Measurements from ENCODE around the gene FTO.

The FTO gene

GRCh38 chr16:54031107-54031760 is 327.3 kb downstream of the FTO start:
- H2AFZ ChIP-seq (ENCODE audit: low read depth) = no peak overlapping the region
- no peak overlapping the region for H3K9ac ChIP-seq
- H4K20me1 ChIP-seq (ENCODE audit: insufficient read depth) = no peaks in the 10 kb centered on the region
- H3K4me1 ChIP-seq (ENCODE audit: low read depth, poor library complexity, severe bottlenecking) = no peaks in the 10 kb centered on the region
- H3K36me3 ChIP-seq (ENCODE audit: insufficient read depth) = no peaks in the 10 kb centered on the region
- H3K4me3 ChIP-seq (IDR thresholded peaks at IDR 0.05; ENCODE audit: insufficient read depth, low read depth, low read length) = no peak overlapping the region
- H3K79me2 ChIP-seq (ENCODE audit: insufficient read depth, low read depth) = no peaks in the 10 kb centered on the region
- H3K27ac ChIP-seq = no peak overlapping the region
- no peak overlapping the region for H3K4me2 ChIP-seq
- H3K27me3 ChIP-seq (ENCODE audit: insufficient read depth, low read depth) = no peaks in the 10 kb centered on the region
- TF ChIP-seq CTCF (conservative IDR thresholded peaks at IDR 0.05; ENCODE audit: low read depth, low read length) = no peak

- no peak overlapping the region for H3K9ac ChIP-seq
- no peaks in the 10 kb centered on the region for H3K27me3 ChIP-seq (ENCODE audit: insufficient read depth, low read depth)
- H3K4me1 ChIP-seq (ENCODE audit: low read depth, poor library complexity, severe bottlenecking) = no peaks in the 10 kb centered on the region
- no peak overlapping the region for H3K27ac ChIP-seq
- H3K4me3 ChIP-seq (IDR thresholded peaks at IDR 0.05; ENCODE audit: insufficient read depth, low read depth, low read length) = no peak overlapping the region
- no peak for TF ChIP-seq CTCF (conservative IDR thresholded peaks at IDR 0.05; ENCODE audit: low read depth, low read length)
- H2AFZ ChIP-seq (ENCODE audit: low read depth) = no peak overlapping the region
- no peaks in the 10 kb centered on the region for H3K79me2 ChIP-seq (ENCODE audit: insufficient read depth, low read depth)
- no peak overlapping the region for H3K4me2 ChIP-seq
- no peaks in the 10 kb centered on the region for H3K36me3 ChIP-seq (ENCODE audit: insufficient read depth)
- no peaks in the 10 kb centered on the region for H4K20me1 ChIP-seq (ENCODE audit: insufficient read depth)
Measured at GRCh38 chr16:54033747-54034146, 329.8 kb downstream of the FTO start.

- no peak overlapping the region for H3K27ac ChIP-seq
- no peak overlapping the region for H3K4me2 ChIP-seq
- H3K36me3 ChIP-seq (ENCODE audit: insufficient read depth) = no peaks in the 10 kb centered on the region
- H3K9ac ChIP-seq = no peak overlapping the region
- H3K27me3 ChIP-seq (ENCODE audit: insufficient read depth, low read depth) = no peaks in the 10 kb centered on the region
- no peak overlapping the region for H2AFZ ChIP-seq (ENCODE audit: low read depth)
- H3K4me3 ChIP-seq (IDR thresholded peaks at IDR 0.05; ENCODE audit: insufficient read depth, low read depth, low read length) = no peak overlapping the region
- no peaks in the 10 kb centered on the region for H4K20me1 ChIP-seq (ENCODE audit: insufficient read depth)
- H3K4me1 ChIP-seq (ENCODE audit: low read depth, poor library complexity, severe bottlenecking) = no peaks in the 10 kb centered on the region
- no peak for TF ChIP-seq CTCF (conservative IDR thresholded peaks at IDR 0.05; ENCODE audit: low read depth, low read length)
- H3K79me2 ChIP-seq (ENCODE audit: insufficient read depth, low read depth) = no peaks in the 10 kb centered on the region
Measured at GRCh38 chr16:54034684-54035083, 330.7 kb downstream of the FTO start.

GRCh38 chr16:54040480-54040879 is 336.5 kb downstream of the FTO start:
- TF ChIP-seq CTCF (conservative IDR thresholded peaks at IDR 0.05; ENCODE audit: low read depth, low read length) = no peak
- Histone ChIP-seq H3K27me3 (ENCODE audit: insufficient read depth, low read depth) (no peaks in the 10 kb centered on the region), H3K79me2 (ENCODE audit: insufficient read depth, low read depth) (no peaks in the 10 kb centered on the region), H3K4me3 (IDR thresholded peaks at IDR 0.05; ENCODE audit: insufficient read depth, low read depth, low read length) (no peak overlapping the region), H3K9ac (no peak overlapping the region), H3K36me3 (ENCODE audit: insufficient read depth) (no peaks in the 10 kb centered on the region), H2AFZ (ENCODE audit: low read depth) (no peak overlapping the region), H3K4me2 (no peak overlapping the region), H3K27ac (no peak overlapping the region), H4K20me1 (ENCODE audit: insufficient read depth) (no peaks in the 10 kb centered on the region), H3K4me1 (ENCODE audit: low read depth, poor library complexity, severe bottlenecking) (no peaks in the 10 kb centered on the region)
